ENCODE results near the gene C2orf76.

C2orf76 gene

DNA sequence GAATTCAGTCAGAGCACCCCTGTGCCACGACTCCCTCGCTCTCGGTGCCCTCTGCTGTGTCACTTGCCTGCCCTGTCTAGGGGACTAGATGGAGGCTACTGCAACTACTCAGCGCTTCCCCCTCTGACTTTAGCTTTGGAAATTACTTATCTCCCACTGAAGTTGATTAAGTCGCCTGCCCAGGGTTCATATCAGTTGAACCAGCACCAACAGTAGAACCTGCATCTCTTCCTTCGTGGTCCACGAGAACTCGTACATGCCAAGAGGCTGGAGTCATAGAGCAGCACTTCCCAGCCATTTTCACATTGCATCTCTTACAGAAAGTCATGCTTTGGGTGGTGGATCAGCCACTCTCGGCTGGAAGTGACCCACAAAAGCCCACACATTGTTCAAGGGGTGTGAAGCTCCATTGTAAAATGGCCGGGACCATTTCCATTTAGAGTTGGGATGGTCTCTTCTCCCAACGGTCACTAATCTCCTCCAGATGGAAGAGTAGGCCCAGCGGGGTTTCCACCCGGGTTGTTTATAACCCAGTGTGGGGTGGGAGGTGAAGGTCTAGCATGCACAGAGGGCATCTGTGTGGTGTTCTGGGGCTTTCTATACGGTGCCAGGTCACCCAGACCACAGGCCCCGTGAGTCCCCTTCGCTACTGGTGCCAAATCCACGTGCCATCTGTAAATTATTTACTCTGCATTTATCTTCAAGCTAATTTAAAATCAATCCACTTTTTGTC lies 105.0 kb downstream of the C2orf76 start:
- no peak for DNase-seq

DNA sequence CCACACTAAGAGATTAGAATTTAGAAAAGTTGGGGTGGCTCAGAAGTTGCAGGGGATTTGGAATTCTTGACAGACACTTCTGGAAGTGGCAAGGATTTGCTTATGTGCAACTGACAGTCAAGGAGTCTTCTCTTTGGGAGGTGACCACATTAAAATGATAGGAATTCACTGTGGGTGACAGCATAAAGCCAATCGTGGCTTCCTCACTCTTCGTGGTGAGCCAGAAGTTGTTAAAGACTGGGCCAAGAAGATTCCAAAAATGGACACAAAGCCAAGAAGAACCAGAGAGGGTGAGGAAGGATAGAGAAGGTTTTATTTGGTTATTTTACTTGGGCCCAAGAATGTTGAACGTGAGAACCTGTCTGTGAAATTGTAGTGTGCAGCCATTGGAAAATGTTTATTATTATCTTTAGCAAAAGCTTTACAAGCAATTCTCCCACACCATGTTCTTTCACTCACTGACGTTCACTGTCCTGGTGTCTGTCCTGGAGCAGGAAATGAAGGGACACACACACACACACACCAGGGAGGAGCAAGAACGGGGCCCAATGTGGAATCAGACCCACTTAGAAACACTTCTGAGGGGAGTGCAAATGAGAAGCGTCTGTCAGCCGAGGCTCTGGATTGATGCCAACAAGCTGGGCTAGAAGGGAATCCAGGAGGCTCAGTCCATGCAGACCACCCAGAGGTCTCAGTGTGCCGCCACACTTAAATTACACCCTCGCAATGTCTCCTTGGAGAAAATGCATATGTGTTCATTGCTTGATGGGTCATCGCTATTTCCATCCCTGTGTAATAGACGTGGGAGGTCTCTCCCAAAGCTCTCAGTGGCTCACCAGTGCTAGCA lies 105.8 kb downstream of the C2orf76 start:
- no peak for DNase-seq

GRCh38 chr2:119259296-119259860 lies 107.3 kb downstream of the C2orf76 start:
- no peak for DNase-seq

GRCh38 chr2:119257198-119257597 lies 109.4 kb downstream of the C2orf76 start:
- no peak for DNase-seq

- DNase-seq, result no peak
These were observed 110.1 kb downstream of the C2orf76 start for GRCh38 chr2:119256582-119256921.

DNA sequence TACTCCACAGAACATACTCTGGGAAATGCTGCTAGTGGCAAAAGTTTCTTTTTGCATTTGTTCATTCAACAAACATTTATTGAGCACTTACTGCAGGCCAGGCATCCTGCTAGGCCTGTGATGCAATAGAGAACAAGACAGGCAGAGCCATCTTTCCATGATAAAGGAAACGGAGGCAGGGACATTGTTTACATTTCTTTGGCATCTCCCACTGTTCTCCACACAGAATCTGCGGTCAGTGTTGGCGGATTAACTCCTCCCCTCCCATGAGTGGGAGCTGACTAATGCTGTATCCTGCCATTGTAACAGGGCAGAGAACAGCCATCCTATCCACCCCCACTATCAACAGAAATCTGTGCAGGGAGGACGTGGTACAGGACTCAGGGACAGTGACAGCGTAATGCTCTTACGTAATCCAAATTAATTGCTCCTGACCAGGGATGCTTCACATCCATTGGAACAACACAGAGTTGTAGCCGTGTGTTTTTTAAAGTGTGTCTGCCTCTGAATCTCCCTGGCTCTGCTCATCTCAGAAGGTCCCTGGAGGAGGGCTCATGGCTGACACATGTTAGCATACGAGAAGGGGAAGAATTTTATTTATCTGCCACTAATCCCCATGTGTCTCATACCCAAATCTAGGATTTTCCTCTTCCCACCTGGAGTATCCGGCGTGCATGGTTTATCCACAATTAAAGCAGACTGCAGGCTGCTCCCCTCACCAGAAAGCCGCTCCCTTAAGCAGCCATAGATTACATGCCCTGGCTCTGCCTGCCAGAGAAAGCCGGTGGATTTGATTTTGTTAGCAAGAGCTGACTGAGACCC lies 110.7 kb downstream of the C2orf76 start:
- DNase-seq, result peak; percentile 68

DNA sequence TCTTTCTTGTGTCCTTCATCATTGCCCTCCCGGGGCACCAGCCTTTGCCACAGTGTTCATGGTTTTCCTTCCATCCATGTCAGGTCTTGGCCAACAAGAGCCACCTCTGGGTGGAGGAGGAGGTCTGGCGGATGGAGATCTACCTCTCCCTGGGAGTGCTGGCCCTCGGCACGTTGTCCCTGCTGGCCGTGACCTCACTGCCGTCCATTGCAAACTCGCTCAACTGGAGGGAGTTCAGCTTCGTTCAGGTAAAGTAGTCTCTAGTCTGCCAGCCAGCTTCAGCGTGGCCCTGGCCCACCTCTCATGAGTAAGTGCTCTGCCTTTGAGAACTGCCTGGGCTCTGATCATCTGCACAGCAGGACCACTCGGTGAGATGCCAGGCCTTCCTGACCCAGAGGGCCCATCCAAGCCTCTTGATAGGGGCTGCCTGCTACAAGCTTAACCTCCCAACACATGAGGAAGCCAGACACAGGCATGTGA lies 112.0 kb downstream of the C2orf76 start:
- DNase-seq, result no peak

DNA sequence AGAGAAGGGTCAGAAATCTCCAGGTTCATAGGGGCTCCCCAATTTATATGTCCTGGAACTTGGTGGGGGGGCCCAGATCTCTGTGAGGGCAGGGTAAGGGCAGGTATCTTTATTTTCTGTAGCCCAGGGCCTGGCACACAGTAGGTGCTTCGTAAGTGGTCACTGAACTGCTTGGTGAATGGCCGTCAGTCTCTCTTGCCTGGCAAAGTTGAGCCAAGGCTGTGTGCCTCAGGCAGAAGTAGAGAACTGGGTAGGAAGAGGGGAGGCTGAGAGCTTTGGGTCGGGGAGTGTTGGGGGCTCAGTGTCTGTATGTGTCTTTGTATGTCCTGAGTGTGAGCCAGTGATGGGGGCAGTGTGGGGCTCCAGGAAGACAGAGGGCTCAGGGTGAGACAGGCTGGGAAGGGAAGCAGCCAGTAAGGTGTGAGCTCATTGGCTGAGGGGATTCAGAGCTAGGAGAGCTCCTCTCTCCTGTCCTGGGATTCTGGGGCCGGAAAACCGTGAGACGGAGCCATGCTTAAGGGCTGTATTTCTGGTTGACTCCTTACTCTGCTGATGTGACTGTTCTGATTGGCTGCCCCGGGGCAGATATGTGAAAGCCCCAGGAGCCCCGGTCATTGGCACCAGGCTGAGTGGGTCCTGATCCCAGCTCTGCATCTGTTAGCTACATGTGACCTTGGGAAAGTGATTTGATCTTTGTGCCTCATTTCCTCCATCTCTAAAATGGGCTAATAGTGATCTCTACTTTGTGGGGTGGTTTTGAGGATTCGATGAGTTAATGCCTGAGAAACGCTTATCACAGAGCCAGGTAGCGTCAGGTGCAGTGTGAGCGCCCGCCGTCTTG lies 112.7 kb downstream of the C2orf76 start:
- no peak for DNase-seq

- DNase-seq, result no peak
These were observed 113.4 kb downstream of the C2orf76 start for GRCh38 chr2:119253114-119253702.

Measured in T1000 (cell line).